ENCODE data around the gene TMIGD1. TPM values are rescaled to one million over a fixed set of nuclear protein-coding genes. Genes with fewer than 3 reads are reported as not detected.

The TMIGD1 gene
- total and polyA plus RNA-seq, 2 donors (not counting 1 experiment from before 2014, with no cell fraction given), result not detected

- DNase-seq, result no peak
- H3K79me2 ChIP-seq (ENCODE audit: control insufficient read depth, insufficient read depth, low read length), result no peaks in the 10 kb centered on the region
- no peaks in the 10 kb centered on the region for H4K20me1 ChIP-seq (ENCODE audit: control insufficient read depth, insufficient read depth, low read length, poor library complexity, severe bottlenecking)
- Mint-ChIP-seq H3K27me3 (no peaks in the 10 kb centered on the region), H3K4me1 (no peaks in the 10 kb centered on the region), H3K27ac (no peak overlapping the region), H3K4me3 (no peak overlapping the region), H3K9me3 (ENCODE audit: insufficient read depth) (no peaks in the 10 kb centered on the region)
- no peak overlapping the region for H3K4me3 ChIP-seq (ENCODE audit: control extremely low read depth in 1 of 5, extremely low read depth in 1 of 5, insufficient read depth in 1 of 5, low read depth in 2 of 5, low read length in 4 of 5)
- no peak overlapping the region for H2AFZ ChIP-seq (ENCODE audit: insufficient read depth, low read depth, low read length, poor library complexity, severe bottlenecking)
- H3K4me1 ChIP-seq (ENCODE audit: control insufficient read depth in 2 of 2, insufficient read depth in 2 of 2, low read length in 2 of 2), result no peaks in the 10 kb centered on the region
- H3K4me2 ChIP-seq (replicated peaks; ENCODE audit: low read depth, low read length, poor library complexity, severe bottlenecking), result no peak overlapping the region
- no peak overlapping the region for H3K9ac ChIP-seq (ENCODE audit: low read length)
- intact Hi-C loops (cut with micrococcal nuclease), result no loop called here
- no peak for TF ChIP-seq CTCF (IDR thresholded peaks at IDR 0.05)
- TF ChIP-seq EZH2 (IDR thresholded peaks at IDR 0.05; ENCODE audit: borderline replicate concordance, insufficient read depth, low read depth, low read length, poor library complexity, severe bottlenecking), result no peak
- peaks cover 0 to 58% of the 10 kb centered on the region in 2 experiments for H3K36me3 ChIP-seq (replicated peaks in 1 of 2; ENCODE audit: control extremely low read depth in 1 of 2, control insufficient read depth in 1 of 2, extremely low read depth in 1 of 2, insufficient read depth in 2 of 2, low read length in 1 of 2)
- CTCF ChIA-PET, result no interaction called here
- no peak for ATAC-seq (ENCODE audit: low read depth)
- POLR2A ChIA-PET, result no interaction called here
- 100% methylated on average over 1 of the region's 2 CpGs for WGBS (ENCODE audit: insufficient coverage)
- no peaks in the 10 kb centered on the region for H3K27me3 ChIP-seq (replicated peaks in 1 of 4; ENCODE audit: control extremely low read depth in 1 of 4, control insufficient read depth in 3 of 4, insufficient read depth in 4 of 4, low read length in 3 of 4)
- no peak overlapping the region for H3K27ac ChIP-seq (ENCODE audit: low read length in 2 of 2)
- no peaks in the 10 kb centered on the region for H3K9me3 ChIP-seq (ENCODE audit: control extremely low read depth in 1 of 3, control insufficient read depth in 2 of 3, insufficient read depth in 1 of 3, low read length in 2 of 3)
These were observed 66.2 kb downstream of the TMIGD1 start for GRCh38 chr17:30267625-30268024.

Small RNA genes lying within 50 kb of the gene (small RNA-seq; reads per million reads assigned to genes)
- gene RF00019 (ENCODE audit: insufficient read length, low read depth, low replicate concordance) (not detected), gene RNU6-1267P (ENCODE audit: insufficient read length, low read depth, low replicate concordance) (not detected), gene RNU6-990P (ENCODE audit: insufficient read length, low read depth, low replicate concordance) (not detected)

Other genes starting within 250 kb of the TMIGD1 start
- 41.0 and 46.2 TPM in 2 replicates for gene NSRP1, start 217.2 kb downstream of the TMIGD1 start, total RNA-seq
- gene NSRP1, start 217.2 kb downstream of the TMIGD1 start, polyA plus RNA-seq, result 11.2 and 17.8 TPM in 2 replicates
- not detected in 2 replicates for gene SLC6A4, start 98.4 kb downstream of the TMIGD1 start, total RNA-seq
- not detected in 2 replicates for gene SLC6A4, start 98.4 kb downstream of the TMIGD1 start, polyA plus RNA-seq
- gene BLMH, start 42.1 kb downstream of the TMIGD1 start, total RNA-seq, result 25.9 and 27.9 TPM in 2 replicates
- 5.9 and 8.3 TPM in 2 replicates for gene BLMH, start 42.1 kb downstream of the TMIGD1 start, polyA plus RNA-seq
- gene CPD, start 44.9 kb upstream of the TMIGD1 start, total RNA-seq, result 12.5 and 15.6 TPM in 2 replicates
- gene CPD, start 44.9 kb upstream of the TMIGD1 start, polyA plus RNA-seq, result 1.5 and 6.1 TPM in 2 replicates
- 66.6 and 68.8 TPM in 2 replicates for gene GOSR1, start 143.4 kb upstream of the TMIGD1 start, total RNA-seq
- gene GOSR1, start 143.4 kb upstream of the TMIGD1 start, polyA plus RNA-seq, result 19.1 and 24.3 TPM in 2 replicates